OCI-LY7 (cell line): ENCODE results near the gene CACNA1B. TPM values are rescaled to one million over a fixed set of nuclear protein-coding genes. Genes with fewer than 3 reads are reported as not detected.

Source experiments
- BruUV-seq: library from RNA; stranded (reverse); fragments of 400-500 nt; replicated peaks from 2 replicates; lab custom pipeline; 2021; lab: Mats Ljungman, UMichigan
- CTCF ChIA-PET: fragments of 300-600 bp; sonication (Branson Sonifier 250); formaldehyde crosslinking; loops from one replicate; lab custom pipeline; 2022; ENCODE audit warnings: antibody characterized with exemption; ENCODE audit not compliant: unreplicated experiment; lab: Charles Lee
- POLR2A ChIA-PET: fragments of 300-600 bp; sonication (Branson Sonifier 250); formaldehyde crosslinking; loops from one replicate; lab custom pipeline; 2022; ENCODE audit warnings: antibody characterized with exemption; lab: Charles Lee
- DNase-seq: peaks from one replicate; pipeline ENCODE4 v3.0.0-alpha.2; 2015; ENCODE audit warnings: low spot score
- H2AFZ ChIP-seq: fragments of 200-600 bp; sonication (generic), shearing (Covaris generic); 2 replicates; pipeline ENCODE4 v1.6.1; 2014; ENCODE audit warnings: mild to moderate bottlenecking, antibody characterized with exemption, low read length, moderate library complexity
- H3K27ac ChIP-seq: fragments of 200-600 bp; sonication (generic); 2 replicates; pipeline ENCODE4 v1.5.1; 2014; ENCODE audit warnings: mixed run types, low read depth, mild to moderate bottlenecking, moderate library complexity, low read length, inconsistent platforms; ENCODE audit not compliant: poor library complexity, severe bottlenecking
- H3K36me3 ChIP-seq: fragments of 200-600 bp; sonication (generic); 2 replicates; pipeline ENCODE4 v1.6.1; 2014; ENCODE audit warnings: mild to moderate bottlenecking, antibody characterized with exemption, low read length, moderate library complexity, mixed read lengths; ENCODE audit not compliant: insufficient read depth
- H3K4me1 ChIP-seq: fragments of 200-600 bp; sonication (generic); 2 replicates; pipeline ENCODE4 v1.5.1; 2014; ENCODE audit warnings: mild to moderate bottlenecking, low read length; ENCODE audit not compliant: insufficient read depth, poor library complexity, severe bottlenecking
- H3K4me2 ChIP-seq: fragments of 200-600 bp; sonication (generic); 2 replicates; pipeline ENCODE4 v1.6.1; 2014; ENCODE audit warnings: mild to moderate bottlenecking, low read length
- H3K4me3 ChIP-seq: fragments of 200-600 bp; sonication (generic); 2 replicates; pipeline ENCODE4 v1.5.1; 2014; ENCODE audit warnings: mild to moderate bottlenecking, low read depth, low read length; ENCODE audit not compliant: poor library complexity, severe bottlenecking
- H3K79me2 ChIP-seq: fragments of 200-600 bp; sonication (generic); 2 replicates; pipeline ENCODE4 v1.6.1; 2016; ENCODE audit warnings: low read depth, mild to moderate bottlenecking, low read length, moderate library complexity, mixed read lengths; ENCODE audit not compliant: insufficient read depth
- H3K9me2 ChIP-seq: fragments of 200-600 bp; sonication (generic); 2 replicates; pipeline ENCODE4 v1.6.1; 2016; ENCODE audit warnings: mild to moderate bottlenecking, low read length, mixed read lengths; ENCODE audit not compliant: insufficient read depth
- H3K9me3 ChIP-seq: fragments of 200-600 bp; sonication (generic); 2 replicates; pipeline ENCODE4 v1.6.1; 2014; ENCODE audit warnings: mild to moderate bottlenecking, mixed run types, low read length, mixed read lengths
- H4K20me1 ChIP-seq: fragments of 200-600 bp; sonication (generic); 2 replicates; pipeline ENCODE4 v1.6.1; 2014; ENCODE audit warnings: mild to moderate bottlenecking, antibody characterized with exemption, low read length, moderate library complexity, mixed read lengths; ENCODE audit not compliant: insufficient read depth
- CTCF ChIP-seq: fragments of 200-600 bp; sonication (generic); conservative IDR thresholded peaks from 2 replicates; pipeline ENCODE4 v1.5.1; 2014; ENCODE audit warnings: mild to moderate bottlenecking, antibody characterized with exemption, low read length, moderate library complexity, mixed read lengths
- EZH2phosphoT487 ChIP-seq: fragments of 200-600 bp; sonication (generic); IDR thresholded peaks from 2 replicates; pipeline ENCODE4 v1.6.1; 2018; ENCODE audit warnings: low read depth, borderline replicate concordance, mild to moderate bottlenecking, mixed run types, antibody characterized with exemption, low read length, moderate library complexity, mixed read lengths
- intact Hi-C: fragments of 100-400 bp; cut with micrococcal nuclease; formaldehyde crosslinking; loops from one replicate; pipeline ENCODE4 v1.10.0; 2022; ENCODE audit not compliant: unreplicated experiment
- total RNA-seq, 2 experiments: library from RNA; depleted of rRNA in 1 of 2; stranded (reverse); fragments of >200 nt in 1 of 2; shearing (Covaris generic) in 1 of 2; gene quantifications; 2 replicates each; pipeline ENCODE4 v1.2.3, GENCODE V29; 2014 to 2022

The CACNA1B gene
- total RNA-seq, 2 experiments from 2014 or later, result not detected

GRCh38 chr9:138042146-138042545, 164.6 kb downstream of the CACNA1B start:
- Histone ChIP-seq H3K27ac (no peak overlapping the region), H3K9me3 (no peaks in the 10 kb centered on the region), H3K36me3 (no peaks in the 10 kb centered on the region), H3K9me2 (no peaks in the 10 kb centered on the region), H4K20me1 (no peaks in the 10 kb centered on the region), H2AFZ (no peak overlapping the region), H3K4me2 (no peak overlapping the region), H3K4me1 (no peaks in the 10 kb centered on the region), H3K79me2 (no peaks in the 10 kb centered on the region), H3K4me3 (no peak overlapping the region)
- no TSS peak for BruUV-seq
- DNase-seq, result no peak
- CTCF ChIA-PET, result no interaction called here
- intact Hi-C loops, result no loop called here
- POLR2A ChIA-PET, result no interaction called here
- TF ChIP-seq EZH2phosphoT487 (no peak), CTCF (no peak)

DNA sequence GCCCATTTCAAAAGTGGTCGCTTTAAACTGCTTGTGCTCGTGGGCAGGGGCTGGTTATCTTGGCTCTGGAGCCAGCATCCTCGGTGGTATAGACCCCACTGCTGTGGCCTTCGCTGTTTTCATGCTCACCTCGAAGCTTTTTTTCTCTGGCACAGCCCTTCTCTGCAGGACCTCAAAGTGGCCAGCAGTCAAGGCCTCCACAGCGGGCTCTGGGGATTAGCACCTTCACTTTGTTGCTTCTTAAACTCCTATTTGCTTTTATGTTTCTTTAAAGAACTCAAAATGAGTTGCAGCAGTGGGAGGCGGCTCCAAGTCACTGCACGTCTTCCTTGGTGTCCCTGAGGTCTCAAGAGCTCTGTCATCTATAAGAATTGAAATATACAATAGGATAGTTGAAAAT, 165.1 kb downstream of the CACNA1B start:
- no peak for DNase-seq
- H3K36me3 ChIP-seq, result no peaks in the 10 kb centered on the region
- TF ChIP-seq EZH2phosphoT487, result no peak
- no peak for TF ChIP-seq CTCF
- H2AFZ ChIP-seq, result no peak overlapping the region
- no peak overlapping the region for H3K4me3 ChIP-seq
- ChIA-PET CTCF (no interaction called here), POLR2A (no interaction called here)
- no peaks in the 10 kb centered on the region for H3K4me1 ChIP-seq
- H3K79me2 ChIP-seq, result no peaks in the 10 kb centered on the region
- BruUV-seq, result no TSS peak
- intact Hi-C loops, result no loop called here
- H3K9me2 ChIP-seq, result no peaks in the 10 kb centered on the region
- H3K27ac ChIP-seq, result no peak overlapping the region
- H4K20me1 ChIP-seq, result no peaks in the 10 kb centered on the region
- H3K4me2 ChIP-seq, result no peak overlapping the region
- H3K9me3 ChIP-seq, result no peaks in the 10 kb centered on the region

DNA sequence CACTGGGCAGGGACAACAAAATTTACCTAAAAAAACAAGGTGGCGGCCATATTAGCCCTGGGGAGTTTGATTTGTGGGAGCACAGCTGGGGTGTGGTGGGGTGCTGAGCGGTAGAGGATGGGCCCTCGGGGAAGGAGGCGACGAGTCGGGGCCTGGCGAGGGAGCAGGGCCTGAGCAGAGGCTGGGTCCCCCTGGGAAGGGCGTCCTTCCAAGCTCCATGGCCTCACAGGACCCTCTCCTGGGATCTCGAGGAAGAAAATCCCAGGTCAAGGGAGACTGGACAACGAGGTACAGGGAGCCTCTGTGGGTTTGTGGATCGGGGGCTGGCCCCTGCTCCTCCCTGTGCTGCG, 165.5 kb downstream of the CACNA1B start:
- TF ChIP-seq EZH2phosphoT487, result no peak
- no peak for DNase-seq
- H4K20me1 ChIP-seq, result no peaks in the 10 kb centered on the region
- H2AFZ ChIP-seq, result no peak overlapping the region
- no TSS peak for BruUV-seq
- intact Hi-C loops, result no loop called here
- no peaks in the 10 kb centered on the region for H3K9me2 ChIP-seq
- H3K79me2 ChIP-seq, result no peaks in the 10 kb centered on the region
- no peaks in the 10 kb centered on the region for H3K36me3 ChIP-seq
- no peak overlapping the region for H3K4me3 ChIP-seq
- ChIA-PET CTCF (no interaction called here), POLR2A (no interaction called here)
- H3K27ac ChIP-seq, result no peak overlapping the region
- H3K4me1 ChIP-seq, result no peaks in the 10 kb centered on the region
- no peak overlapping the region for H3K4me2 ChIP-seq
- H3K9me3 ChIP-seq, result no peaks in the 10 kb centered on the region
